Measurements from ENCODE around the gene MYO5A.

DNA sequence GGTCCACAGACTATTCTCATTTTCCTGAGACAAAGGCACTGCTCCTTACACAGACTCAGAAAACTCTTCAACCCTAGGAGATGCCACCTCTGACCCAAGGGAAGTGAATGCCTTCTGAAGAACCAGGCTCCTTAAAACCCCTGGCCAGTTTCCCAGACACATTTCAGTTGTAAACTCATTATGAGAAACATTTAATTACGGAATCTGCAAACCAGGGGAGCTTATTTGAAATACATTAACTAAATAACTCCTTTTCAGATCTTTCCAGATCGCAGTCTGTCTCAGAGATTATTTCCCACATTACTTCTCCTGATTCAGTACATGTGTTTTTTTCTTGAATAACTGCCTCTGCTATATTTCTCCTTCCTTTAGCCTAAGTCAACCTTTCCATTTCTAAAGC, 17.6 kb downstream of the MYO5A start:
- no peak for TF ChIP-seq POLR2AphosphoS5 (IDR thresholded peaks at IDR 0.05; ENCODE audit: insufficient read depth in 1 of 2, low read depth in 1 of 2)
- TF ChIP-seq, protein P1, sequence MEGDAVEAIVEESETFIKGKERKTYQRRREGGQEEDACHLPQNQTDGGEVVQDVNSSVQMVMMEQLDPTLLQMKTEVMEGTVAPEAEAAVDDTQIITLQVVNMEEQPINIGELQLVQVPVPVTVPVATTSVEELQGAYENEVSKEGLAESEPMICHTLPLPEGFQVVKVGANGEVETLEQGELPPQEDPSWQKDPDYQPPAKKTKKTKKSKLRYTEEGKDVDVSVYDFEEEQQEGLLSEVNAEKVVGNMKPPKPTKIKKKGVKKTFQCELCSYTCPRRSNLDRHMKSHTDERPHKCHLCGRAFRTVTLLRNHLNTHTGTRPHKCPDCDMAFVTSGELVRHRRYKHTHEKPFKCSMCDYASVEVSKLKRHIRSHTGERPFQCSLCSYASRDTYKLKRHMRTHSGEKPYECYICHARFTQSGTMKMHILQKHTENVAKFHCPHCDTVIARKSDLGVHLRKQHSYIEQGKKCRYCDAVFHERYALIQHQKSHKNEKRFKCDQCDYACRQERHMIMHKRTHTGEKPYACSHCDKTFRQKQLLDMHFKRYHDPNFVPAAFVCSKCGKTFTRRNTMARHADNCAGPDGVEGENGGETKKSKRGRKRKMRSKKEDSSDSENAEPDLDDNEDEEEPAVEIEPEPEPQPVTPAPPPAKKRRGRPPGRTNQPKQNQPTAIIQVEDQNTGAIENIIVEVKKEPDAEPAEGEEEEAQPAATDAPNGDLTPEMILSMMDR (IDR thresholded peaks at IDR 0.05) = no peak
